HepG2 (cell line): ENCODE data around the gene SOX12. TPM values are rescaled to one million over a fixed set of nuclear protein-coding genes. Genes with fewer than 3 reads are reported as not detected.

ENCODE experiments used
- ATAC-seq: fragments of 200-7000 bp; cut with Tn5 transposase; 3 replicates; pipeline ENCODE4 v1.9.1; 2020; ENCODE audit warnings: mild to moderate bottlenecking, moderate library complexity
- BruUV-seq: library from RNA; stranded (reverse); fragments of 400-500 nt; replicated peaks from 2 replicates; lab custom pipeline; 2021; lab: Mats Ljungman, UMichigan
- CTCF ChIA-PET: fragments of 300-600 bp; formaldehyde crosslinking; extraction: SDS; loops from one replicate; lab custom pipeline; 2021; ENCODE audit warnings: low total read pairs, inconsistent platforms, low intra/inter-chr PET ratio; lab: Yijun Ruan, JAX
- POLR2A ChIA-PET: fragments of 350-600 bp; sonication (Branson Sonifier 250); formaldehyde crosslinking; loops from one replicate; lab custom pipeline; 2020; ENCODE audit warnings: antibody characterized with exemption, inconsistent platforms; lab: Yijun Ruan, JAX
- DNase-seq: peaks from one replicate; pipeline ENCODE4 v3.0.0-alpha.2; 2015; ENCODE audit warnings: low spot score
- FAIRE-seq: peaks from 3 replicates; lab custom pipeline; 2011; peaks lifted over from hg19 to GRCh38; lab: Jason Lieb, UNC
- H2AFZ ChIP-seq: one replicate; pipeline ENCODE4 v1.6.1; 2011; ENCODE audit warnings: low read length, inconsistent platforms
- H3K27ac ChIP-seq: fragments of 300-600 bp; 3 replicates; pipeline ENCODE4 v1.8.0; 2011; ENCODE audit warnings: mixed run types, mild to moderate bottlenecking, mixed read lengths, low read length, inconsistent platforms; ENCODE audit not compliant: insufficient read depth; ENCODE audit errors: extremely low read length
- H3K27me3 ChIP-seq, 2 experiments: fragments of 200-600 bp in 1 of 2; 2 replicates in 1 of 2; 3 replicates in 1 of 2; pipeline versions ENCODE4 v1.6.0 to v1.8.0; 2011; ENCODE audit warnings: low read length in 2 of 2, mild to moderate bottlenecking in 2 of 2, moderate library complexity in 2 of 2, inconsistent platforms in 1 of 2; ENCODE audit not compliant: insufficient read depth in 2 of 2, control insufficient read depth in 1 of 2
- H3K36me3 ChIP-seq, 2 experiments: fragments of 200-600 bp in 1 of 2; replicated peaks in 1 of 2; 2 replicates in 1 of 2; 3 replicates in 1 of 2; pipeline versions ENCODE4 v1.5.1 to v1.8.0; 2011; ENCODE audit warnings: low read length in 2 of 2, inconsistent platforms in 1 of 2; ENCODE audit not compliant: insufficient read depth in 2 of 2, control insufficient read depth in 1 of 2
- H3K4me1 ChIP-seq: 2 replicates; pipeline ENCODE4 v1.5.1; 2012; ENCODE audit warnings: low read length, inconsistent platforms; ENCODE audit not compliant: insufficient read depth
- H3K4me2 ChIP-seq: 2 replicates; pipeline ENCODE4 v1.6.0; 2011; ENCODE audit warnings: low read depth, low read length, inconsistent platforms
- H3K4me3 ChIP-seq, 3 experiments: fragments of 200-600 bp in 1 of 3; sonication (generic), shearing (Covaris generic) in 1 of 3; replicated peaks in 1 of 3; 2 replicates each; pipeline ENCODE4 v1.5.1; 2011 to 2016; ENCODE audit warnings: low read length in 3 of 3, inconsistent platforms in 2 of 3, low read depth in 2 of 3, mild to moderate bottlenecking in 2 of 3, control low read depth in 1 of 3, mixed read lengths in 1 of 3; ENCODE audit not compliant: insufficient read depth in 1 of 3
- H3K79me2 ChIP-seq: one replicate; pipeline ENCODE4 v1.6.1; 2011; ENCODE audit warnings: low read length, inconsistent platforms; ENCODE audit not compliant: insufficient read depth
- H3K9ac ChIP-seq: 2 replicates; pipeline ENCODE4 v1.6.0; 2011; ENCODE audit warnings: mild to moderate bottlenecking, low read depth, low read length, inconsistent platforms; ENCODE audit not compliant: insufficient read depth
- H3K9me3 ChIP-seq: 2 replicates; pipeline ENCODE4 v1.5.1; 2012; ENCODE audit warnings: mild to moderate bottlenecking, low read length
- H4K20me1 ChIP-seq: 2 replicates; pipeline ENCODE4 v1.6.0; 2011; ENCODE audit warnings: inconsistent platforms, mild to moderate bottlenecking, low read length, moderate library complexity; ENCODE audit not compliant: insufficient read depth
- ASH2L ChIP-seq: fragments of 300-600, 200-600 bp; sonication (generic); IDR thresholded peaks from 2 replicates; pipeline ENCODE4 v1.7.0; 2017; ENCODE audit warnings: low read depth, mild to moderate bottlenecking, moderate library complexity, mixed read lengths, low read length; ENCODE audit not compliant: insufficient read length
- ATF4 ChIP-seq, 2 experiments: fragments of 450-650 bp in 1 of 2; sonication (generic) in 1 of 2; formaldehyde crosslinking; IDR thresholded peaks; 2 replicates each; pipeline versions ENCODE4 v1.5.0 to v1.8.0; 2020 to 2022; ENCODE audit warnings: mild to moderate bottlenecking in 1 of 2, missing genetic modification reagents in 1 of 2
- FOXC1 ChIP-seq: sonication (generic); formaldehyde crosslinking; IDR thresholded peaks from 2 replicates; pipeline ENCODE4 v1.8.0; 2022; ENCODE audit warnings: mild to moderate bottlenecking, missing genetic modification reagents, borderline replicate concordance
- GMEB2 ChIP-seq: IDR thresholded peaks from 2 replicates; pipeline ENCODE4 v1.6.1; 2016; ENCODE audit warnings: missing biosample characterization, missing genetic modification reagents, low read depth
- MBD4 ChIP-seq: IDR thresholded peaks from 2 replicates; pipeline ENCODE4 v1.6.1; 2012; ENCODE audit warnings: low read length, inconsistent platforms, borderline replicate concordance
- MBNL3 ChIP-seq: fragments of 250-450 bp; sonication (Bioruptor Pico); conservative IDR thresholded peaks from 2 replicates; pipeline ENCODE4 v1.8.0; 2022; ENCODE audit warnings: mild to moderate bottlenecking, inconsistent platforms
- NCOA1 ChIP-seq: sonication (generic); formaldehyde crosslinking; IDR thresholded peaks from 2 replicates; pipeline ENCODE4 v1.9.0; 2021; ENCODE audit warnings: missing genetic modification reagents
- PHF20 ChIP-seq: sonication (generic); formaldehyde crosslinking; IDR thresholded peaks from 2 replicates; pipeline ENCODE4 v1.5.0; 2020; ENCODE audit warnings: mild to moderate bottlenecking, missing genetic modification reagents
- PHF8 ChIP-seq: sonication (generic); formaldehyde crosslinking; IDR thresholded peaks from 2 replicates; pipeline ENCODE4 v1.5.0; 2020; ENCODE audit warnings: missing genetic modification reagents
- PRDM4 ChIP-seq: sonication (generic); formaldehyde crosslinking; IDR thresholded peaks from 2 replicates; pipeline ENCODE4 v1.9.0; 2021; ENCODE audit warnings: missing genetic modification reagents, borderline replicate concordance
- RORA ChIP-seq: sonication (generic); formaldehyde crosslinking; IDR thresholded peaks from 2 replicates; pipeline ENCODE4 v1.5.0; 2020; ENCODE audit warnings: mild to moderate bottlenecking, missing genetic modification reagents, moderate library complexity
- RXRA ChIP-seq: sonication (generic); formaldehyde crosslinking; IDR thresholded peaks from 2 replicates; pipeline ENCODE4 v1.5.1; 2020; ENCODE audit warnings: missing genetic modification reagents
- TAF1 ChIP-seq: sonication (generic); formaldehyde crosslinking; IDR thresholded peaks from 2 replicates; pipeline ENCODE4 v1.4.0; 2020; ENCODE audit warnings: missing genetic modification reagents
- ZBTB20 ChIP-seq: sonication (generic); formaldehyde crosslinking; IDR thresholded peaks from 2 replicates; pipeline ENCODE4 v1.8.1; 2023; ENCODE audit warnings: missing genetic modification reagents, low read depth, mild to moderate bottlenecking, borderline replicate concordance
- ZNF496 ChIP-seq: sonication (generic); formaldehyde crosslinking; IDR thresholded peaks from 2 replicates; pipeline ENCODE4 v1.8.1; 2023; ENCODE audit warnings: mild to moderate bottlenecking, moderate library complexity, missing genetic modification reagents; ENCODE audit not compliant: insufficient replicate concordance
- ZNF598 ChIP-seq: sonication (generic); formaldehyde crosslinking; IDR thresholded peaks from 2 replicates; pipeline ENCODE4 v1.5.1; 2020; ENCODE audit warnings: mild to moderate bottlenecking, missing genetic modification reagents, borderline replicate concordance
- ZNF788 ChIP-seq: sonication (generic); formaldehyde crosslinking; IDR thresholded peaks from 2 replicates; pipeline ENCODE4 v1.5.0; 2020; ENCODE audit warnings: mild to moderate bottlenecking, missing genetic modification reagents, borderline replicate concordance
- ZNF879 ChIP-seq: sonication (generic); formaldehyde crosslinking; IDR thresholded peaks from 2 replicates; pipeline ENCODE4 v1.8.1; 2023; ENCODE audit warnings: missing genetic modification reagents
- ZNF891 ChIP-seq: sonication (generic); formaldehyde crosslinking; IDR thresholded peaks from 2 replicates; pipeline ENCODE4 v1.5.0; 2020; ENCODE audit warnings: mild to moderate bottlenecking, missing genetic modification reagents
- WGBS: methylation state at CpG from one replicate; pipeline ENCODE4 v1.1.6; 2017; ENCODE audit warnings: low lambda C conversion rate; 5-methylcytosine and 5-hydroxymethylcytosine counted together
- in situ Hi-C: cut with HindIII; loops from 2 replicates; pipeline ENCODE4 v1.10.0; 2017; ENCODE audit warnings: low pct_unique_long_range_greater_than_20kb; ENCODE audit not compliant: extremely low pct_ligation_motif_present
- intact Hi-C: fragments of 100-400 bp; cut with micrococcal nuclease; formaldehyde crosslinking; loops from one replicate; pipeline ENCODE4 v1.10.0; 2022; ENCODE audit not compliant: unreplicated experiment
- polyA plus RNA-seq, 8 experiments: library from polyadenylated mRNA; depleted of rRNA in 3 of 8; stranded (reverse) in 7 of 8; unstranded in 1 of 8; fragments of >200 nt; fragmentation: Illumina TruSeq in 4 of 8; extraction: Trizol in 4 of 8; gene quantifications; 2 replicates each; pipeline versions ENCODE4 v1.2.1 to v1.2.3, GENCODE V29; 2011 to 2016; ENCODE audit warnings: low read depth in 4 of 8, missing spikeins in 1 of 8, mixed read lengths in 1 of 8; ENCODE audit not compliant: insufficient read depth in 1 of 8
- total RNA-seq, 5 experiments: library from RNA; depleted of rRNA; stranded (reverse); fragments of >200 nt; fragmentation: Illumina TruSeq; extraction: Trizol; gene quantifications; 2 replicates each; pipeline ENCODE4 v1.2.3, GENCODE V29; 2016; ENCODE audit warnings: low read depth in 1 of 5

The SOX12 gene
- total and polyA plus RNA-seq, 2 of the 13 experiments (the other 11 are each of a cell fraction or from before 2014, with no cell fraction given) = 10.0 to 18.7 TPM

- no peak for TF ChIP-seq ASH2L
- no peak for TF ChIP-seq MBNL3 (CRISPR knock-in tag)
- TF ChIP-seq ZNF496 = no peak
- TF ChIP-seq RXRA = no peak
- TF ChIP-seq TAF1 (CRISPR knock-in tag) = no peak
- 0 out of 2 replicates have a peak, but pooled peaks have one; percentile 12 for TF ChIP-seq FOXC1
- no peak; the same call in 1 of the 2 replicates for TF ChIP-seq ZNF788 (CRISPR knock-in tag)
- no peak for TF ChIP-seq MBD4
- TF ChIP-seq ZNF598 (CRISPR knock-in tag) = no peak
- TF ChIP-seq ATF4 (CRISPR knock-in tag; IDR thresholded peaks at IDR 0.05) = 0 out of 4 replicates have a peak, but pooled peaks of 1 of the 2 experiments have one; percentile 19
- TF ChIP-seq ZNF891 (CRISPR knock-in tag) = no peak
These were observed 35.7 kb upstream of the SOX12 start (continued) for GRCh38 chr20:289693-290083.

GRCh38 chr20:290084-290831, 35.1 kb upstream of the SOX12 start, which contains the start of gene C20orf96:
C20orf96 (minus strand) TSS chr20:290750; CDS start chr20:290610, 140 bp downstream.
- FAIRE-seq = peak; percentile 96
- ChIA-PET CTCF (no interaction called here), POLR2A (no interaction called here)
- H3K4me3 ChIP-seq = peak within 1 kb of the TSS; percentile 63 to 85 (median 83)
- peak; percentile 91 for ATAC-seq
- H2AFZ ChIP-seq = peak within 1 kb of the TSS; percentile 97
- H3K4me1 ChIP-seq = peaks cover 27% of the 10 kb centered on the region
- BruUV-seq = no TSS peak
- no peaks in the 10 kb centered on the region for H3K9me3 ChIP-seq
- no peaks in the 10 kb centered on the region for H3K36me3 ChIP-seq
- peak within 1 kb of the TSS; percentile 70 for H3K27ac ChIP-seq
- H3K9ac ChIP-seq = peak within 1 kb of the TSS; percentile 89
- whole genome bisulfite sequencing = 2% methylated on average over 43 of the region's 43 CpGs
- in situ Hi-C loops (no loop called here), intact Hi-C loops (no loop called here)
- no peaks in the 10 kb centered on the region for H4K20me1 ChIP-seq
- peak; percentile 91 for DNase-seq
- H3K79me2 ChIP-seq = peaks cover 10% of the 10 kb centered on the region
- H3K4me2 ChIP-seq = peak within 1 kb of the TSS; percentile 98
- H3K27me3 ChIP-seq = peaks cover 2 to 28% of the 10 kb centered on the region in 2 experiments; a peak in 4 of 5 replicates
- TF ChIP-seq NCOA1 (CRISPR knock-in tag) = no peak
- TF ChIP-seq PHF20 (CRISPR knock-in tag) = peak; percentile 55; the same call in 1 of the 2 replicates
- no peak for TF ChIP-seq ZNF879
- TF ChIP-seq ZBTB20 (CRISPR knock-in tag) = no peak
- no peak for TF ChIP-seq RORA (CRISPR knock-in tag)
- TF ChIP-seq GMEB2 (CRISPR knock-in tag) = no peak
- TF ChIP-seq PRDM4 (CRISPR knock-in tag) = no peak
- peak; percentile 86 for TF ChIP-seq PHF8 (CRISPR knock-in tag)
- TF ChIP-seq ZNF788 (CRISPR knock-in tag) = peak; percentile 59; the same call in 1 of the 2 replicates
